GM19099 (cell line): ENCODE data around the gene CDCA3.

Experiments used
- POLR2A ChIP-seq: IDR thresholded peaks from 3 replicates; pipeline ENCODE4 v1.6.1; 2011; ENCODE audit warnings: low read depth; ENCODE audit not compliant: insufficient read length; ENCODE audit errors: extremely low read depth

The CDCA3 gene

GRCh38 chr12:6817662-6818157 is 33.4 kb downstream of the CDCA3 start:
- no peak for TF ChIP-seq POLR2A

- TF ChIP-seq POLR2A, result no peak
Observed at GRCh38 chr12:6817098-6817497, 34.0 kb downstream of the CDCA3 start.

DNA sequence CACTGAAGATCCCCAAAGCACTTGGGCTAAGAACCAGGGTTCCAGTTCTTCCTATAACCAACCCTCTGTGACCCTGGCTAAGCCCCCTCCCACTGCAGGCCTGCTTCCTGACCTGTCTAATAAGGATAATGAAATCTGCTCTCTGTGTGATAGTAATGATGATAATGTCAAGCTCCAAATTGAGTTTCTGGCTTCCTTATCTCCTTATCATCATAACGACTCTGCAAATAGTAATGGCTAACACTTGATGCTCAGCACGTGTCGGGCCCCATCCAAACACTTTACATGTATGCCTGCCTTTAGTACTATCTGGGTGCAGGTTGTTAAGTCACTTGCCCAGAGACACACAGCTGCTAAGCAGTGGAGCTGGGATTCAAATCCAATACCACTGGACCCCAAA is 34.5 kb downstream of the CDCA3 start:
- TF ChIP-seq POLR2A, result no peak

DNA sequence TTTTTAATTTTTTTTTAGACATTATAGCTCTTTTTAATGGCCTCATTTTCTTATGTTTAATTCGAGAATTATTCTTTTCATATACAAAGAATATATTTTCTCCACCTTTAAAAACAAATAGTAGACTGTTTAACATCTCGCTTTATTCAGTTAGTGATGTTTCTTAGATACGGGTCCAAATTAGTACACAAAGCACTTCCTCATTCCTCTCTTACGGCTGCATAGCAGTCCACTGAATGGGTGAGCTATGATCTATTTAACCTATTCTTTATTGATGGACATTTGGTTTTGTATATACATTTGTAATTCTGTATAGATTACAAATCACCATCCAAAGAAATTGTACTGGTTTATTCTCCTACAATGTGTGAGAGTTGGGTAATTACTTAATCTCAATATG is 37.7 kb downstream of the CDCA3 start:
- TF ChIP-seq POLR2A, result no peak

DNA sequence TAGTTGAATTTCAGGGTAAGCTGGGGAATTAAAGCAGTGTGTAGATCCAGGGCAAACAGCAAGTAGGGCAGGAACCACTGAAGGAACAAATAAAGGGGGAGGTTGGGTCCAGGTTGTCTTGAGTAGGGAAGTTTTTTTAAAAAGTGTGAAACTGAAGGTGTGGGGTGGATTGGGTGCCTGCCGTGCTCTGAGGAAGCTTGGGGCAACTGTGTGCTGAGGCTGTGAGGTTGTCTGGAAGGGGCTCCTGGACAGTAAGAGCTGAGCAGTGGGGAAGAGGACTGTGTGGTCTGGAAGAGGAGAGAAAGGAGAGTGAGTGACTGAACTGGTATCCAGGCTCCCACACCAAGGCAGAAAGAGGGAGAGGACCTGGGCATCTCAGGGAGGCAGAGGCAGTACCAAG is 40.3 kb downstream of the CDCA3 start:
- no peak for TF ChIP-seq POLR2A

DNA sequence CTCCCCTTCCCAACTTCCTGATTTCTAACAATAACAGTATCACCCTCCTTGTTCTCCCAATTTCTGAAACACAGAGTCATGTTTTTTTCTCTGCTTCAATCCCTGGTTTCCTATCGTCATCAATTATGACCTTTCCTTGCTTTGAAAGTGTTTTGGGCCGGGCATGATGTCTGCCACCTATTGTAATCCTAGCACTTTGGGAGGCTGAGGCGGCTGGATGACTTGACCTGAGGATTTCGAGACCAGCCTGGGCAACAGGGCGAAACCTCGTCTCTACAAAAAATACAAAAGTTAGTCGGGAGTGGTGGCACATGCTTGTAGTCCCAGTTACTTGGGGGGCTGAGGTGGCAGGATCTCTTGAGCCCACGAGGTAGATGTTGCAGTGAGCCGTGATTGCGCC is 42.0 kb downstream of the CDCA3 start:
- TF ChIP-seq POLR2A, result no peak

- TF ChIP-seq POLR2A, result no peak
Observed at GRCh38 chr12:6807170-6807569, 43.9 kb downstream of the CDCA3 start.

DNA sequence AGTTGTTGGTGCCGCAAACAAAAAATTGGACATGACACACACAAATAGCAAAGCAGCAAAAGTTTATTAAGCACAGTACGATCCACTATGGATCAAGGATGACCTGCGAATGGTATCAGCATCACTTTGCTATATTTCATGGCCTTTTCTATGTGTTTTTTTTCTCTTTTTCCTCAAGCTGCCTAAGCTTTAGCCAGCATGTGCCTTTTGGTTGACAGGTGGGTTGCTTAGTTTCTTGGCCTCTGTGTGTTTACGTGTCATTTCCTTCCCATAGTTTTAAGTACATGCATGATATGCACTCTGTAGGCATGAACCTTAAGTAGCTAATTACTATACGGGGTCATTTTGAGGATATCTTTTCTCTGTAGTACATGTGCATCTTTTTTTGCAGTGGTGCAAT is 51.9 kb downstream of the CDCA3 start:
- no peak for TF ChIP-seq POLR2A
